GM10248 (cell line): ENCODE measurements around the gene GRP.

Experiments used
- CTCF ChIA-PET: fragments of 300-600 bp; sonication (Branson Sonifier 250); formaldehyde crosslinking; extraction: SDS; loops from one replicate; lab custom pipeline; 2021; ENCODE audit warnings: antibody characterized with exemption; lab: Yijun Ruan, JAX
- POLR2A ChIA-PET: fragments of 350-650 bp; sonication (Branson Sonifier 250); formaldehyde crosslinking; extraction: SDS; loops from one replicate; lab custom pipeline; 2020; ENCODE audit warnings: antibody characterized with exemption; lab: Yijun Ruan, JAX
- DNase-seq: peaks from one replicate; pipeline ENCODE4 v3.0.0; 2012; ENCODE audit errors: extremely low spot score
- TF ChIP-seq, protein P1 (sequence below): IDR thresholded peaks from 2 replicates; pipeline ENCODE4 v1.5.1; 2012; ENCODE audit warnings: mild to moderate bottlenecking, low read depth; ENCODE audit errors: extremely low read depth, missing control alignments, control extremely low read depth

The GRP gene

DNA sequence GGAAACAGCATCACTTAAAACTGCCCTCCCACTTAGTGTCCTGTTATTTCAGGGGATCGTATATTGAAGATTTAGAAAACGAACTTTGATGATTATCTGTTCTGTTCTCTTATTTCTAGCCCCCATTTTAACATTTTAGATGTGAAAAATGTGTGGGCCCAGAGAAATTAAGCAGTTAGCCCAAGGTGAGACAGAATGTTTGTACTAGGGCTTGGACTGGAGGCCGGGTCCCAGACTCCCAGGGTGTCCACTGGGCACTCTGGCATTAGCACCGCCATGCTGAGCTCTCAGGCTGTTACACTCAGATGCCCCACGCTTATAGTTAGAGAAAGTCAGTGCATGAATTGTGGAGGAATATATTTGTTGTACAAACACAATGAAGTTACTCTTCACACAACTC lies 58.8 kb downstream of the GRP start:
- DNase-seq, result no peak
- CTCF ChIA-PET, result interaction anchor here (0.9 to 2.8 kb wide), 3 partner anchors 22 to 40 kb away, joined by 3 to 12 read pairs (median 3); no protein-coding TSS in a partner anchor
- TF ChIP-seq, protein P1, sequence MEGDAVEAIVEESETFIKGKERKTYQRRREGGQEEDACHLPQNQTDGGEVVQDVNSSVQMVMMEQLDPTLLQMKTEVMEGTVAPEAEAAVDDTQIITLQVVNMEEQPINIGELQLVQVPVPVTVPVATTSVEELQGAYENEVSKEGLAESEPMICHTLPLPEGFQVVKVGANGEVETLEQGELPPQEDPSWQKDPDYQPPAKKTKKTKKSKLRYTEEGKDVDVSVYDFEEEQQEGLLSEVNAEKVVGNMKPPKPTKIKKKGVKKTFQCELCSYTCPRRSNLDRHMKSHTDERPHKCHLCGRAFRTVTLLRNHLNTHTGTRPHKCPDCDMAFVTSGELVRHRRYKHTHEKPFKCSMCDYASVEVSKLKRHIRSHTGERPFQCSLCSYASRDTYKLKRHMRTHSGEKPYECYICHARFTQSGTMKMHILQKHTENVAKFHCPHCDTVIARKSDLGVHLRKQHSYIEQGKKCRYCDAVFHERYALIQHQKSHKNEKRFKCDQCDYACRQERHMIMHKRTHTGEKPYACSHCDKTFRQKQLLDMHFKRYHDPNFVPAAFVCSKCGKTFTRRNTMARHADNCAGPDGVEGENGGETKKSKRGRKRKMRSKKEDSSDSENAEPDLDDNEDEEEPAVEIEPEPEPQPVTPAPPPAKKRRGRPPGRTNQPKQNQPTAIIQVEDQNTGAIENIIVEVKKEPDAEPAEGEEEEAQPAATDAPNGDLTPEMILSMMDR, result no peak
- POLR2A ChIA-PET, result no interaction called here

DNA sequence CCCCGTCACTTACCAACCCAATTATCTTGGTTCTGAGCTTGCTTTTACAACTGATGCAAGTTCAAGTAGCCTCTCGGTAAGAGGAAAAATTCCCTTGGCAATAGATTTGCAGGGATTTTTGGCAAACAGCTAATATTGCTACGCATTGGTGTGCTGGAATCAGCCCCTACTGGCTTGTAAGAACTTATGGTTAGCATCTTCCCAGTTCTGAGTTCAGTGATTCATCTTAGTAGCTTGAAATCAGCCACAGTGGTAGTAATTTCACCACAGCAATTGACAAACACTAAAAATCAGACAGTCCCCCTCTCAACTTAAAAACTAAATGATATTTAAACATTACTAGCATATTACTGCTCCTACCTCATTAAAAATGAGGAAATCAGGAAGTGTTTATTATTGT lies 59.2 kb downstream of the GRP start:
- no peak for DNase-seq
- TF ChIP-seq, protein P1, result no peak
- CTCF ChIA-PET, result interaction anchor here (0.9 to 2.8 kb wide), 3 partner anchors 22 to 41 kb away, joined by 3 to 12 read pairs (median 3); no protein-coding TSS in a partner anchor
- POLR2A ChIA-PET, result no interaction called here

DNA sequence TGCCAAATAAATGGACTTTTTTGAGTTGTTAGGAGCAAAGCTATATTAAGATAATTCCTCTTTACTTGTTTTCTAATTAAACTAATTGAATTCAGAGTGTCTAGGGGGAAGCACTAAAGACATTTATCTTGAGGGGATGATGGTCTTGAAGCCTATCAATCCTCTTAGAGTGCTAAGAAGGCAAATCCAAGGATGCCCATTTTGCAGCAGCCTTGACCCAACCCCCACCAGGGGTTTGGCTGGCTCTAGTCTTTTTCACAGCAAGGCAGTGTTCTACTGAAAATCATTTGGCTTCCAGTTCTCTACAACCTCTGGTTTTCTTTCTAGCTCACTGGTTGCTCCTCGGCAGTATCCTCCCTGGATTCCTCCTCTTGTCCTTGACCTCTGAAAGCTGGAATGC lies 59.8 kb downstream of the GRP start:
- CTCF ChIA-PET, result interaction anchor here (0.9 kb wide), 1 partner anchor 41 kb away, joined by 3 read pairs; no protein-coding TSS in a partner anchor
- POLR2A ChIA-PET, result interaction anchor here (0.6 kb wide), 1 partner anchor 266 kb away, joined by 3 read pairs; no protein-coding TSS in a partner anchor
- TF ChIP-seq, protein P1, result no peak
- no peak for DNase-seq
